Hematopoietic multipotent progenitor cell treated with erythropoietin and hydrocortisone succinate and interleukin-3 and kit ligand, for 8 days (in vitro differentiated cells): ENCODE measurements around the gene HOXC10.

Source experiments
- DNase-seq: peaks from one replicate; pipeline ENCODE4 v3.0.0-alpha.2; 2015

HOXC10 gene

DNA sequence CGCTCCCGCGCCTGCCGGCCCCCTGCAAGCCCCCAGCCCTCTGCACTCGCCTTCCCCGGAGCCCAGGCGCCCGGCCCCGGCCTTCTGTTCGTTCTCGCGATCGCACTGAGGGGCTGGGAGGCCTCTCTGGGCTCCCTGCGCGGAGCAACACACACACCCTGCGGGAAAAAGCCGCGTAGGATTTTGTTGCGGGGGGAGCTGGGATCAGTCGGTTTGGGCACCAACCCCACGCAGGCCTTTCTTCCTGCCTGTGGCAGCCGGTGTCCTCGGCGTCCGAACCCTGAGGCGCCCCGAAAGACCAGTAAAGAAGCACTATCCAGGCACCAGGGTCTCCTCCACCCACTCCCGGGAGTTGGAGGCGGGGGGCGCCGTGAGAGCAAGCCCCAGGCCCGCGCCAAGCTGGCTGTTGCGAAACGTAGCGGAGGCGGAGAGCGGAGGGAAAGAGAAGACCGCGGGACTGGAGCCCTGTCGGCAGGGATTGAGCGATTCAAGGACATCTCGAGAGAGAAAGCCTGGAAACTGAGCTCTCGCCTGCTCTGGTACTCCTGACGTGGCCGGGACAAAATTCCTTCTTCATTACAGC, 46.0 kb downstream of the HOXC10 start:
- DNase-seq, result no peak

DNA sequence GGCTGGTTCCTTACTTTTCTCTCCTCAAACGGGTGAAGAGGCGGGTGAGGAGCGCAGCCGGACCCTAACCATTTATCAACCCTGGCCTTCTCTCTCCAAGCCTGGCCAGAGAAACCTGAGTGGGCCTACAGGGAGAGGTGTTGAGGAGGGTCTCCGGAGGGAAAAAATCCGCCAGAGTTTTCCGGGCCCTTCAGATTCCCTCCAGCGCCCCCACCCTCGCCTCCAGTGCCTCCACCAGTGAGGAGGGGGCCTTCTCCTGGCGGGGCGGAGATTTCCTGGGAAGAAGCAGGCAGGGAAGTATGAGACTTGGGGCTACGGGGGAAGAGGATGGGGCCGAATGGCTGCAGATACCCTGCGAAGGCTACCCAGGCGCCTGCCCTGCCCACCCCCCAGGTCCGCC, 46.5 kb downstream of the HOXC10 start:
- no peak for DNase-seq

- no peak for DNase-seq
Measured at GRCh38 chr12:54032086-54032619, 47.2 kb downstream of the HOXC10 start.

GRCh38 chr12:54032627-54033100, 47.7 kb downstream of the HOXC10 start, which contains the start of gene HOXC5:
HOXC5 (plus strand) TSS chr12:54033050; CDS start chr12:54033123, 73 bp downstream.
- DNase-seq, result peak; percentile 63

DNA sequence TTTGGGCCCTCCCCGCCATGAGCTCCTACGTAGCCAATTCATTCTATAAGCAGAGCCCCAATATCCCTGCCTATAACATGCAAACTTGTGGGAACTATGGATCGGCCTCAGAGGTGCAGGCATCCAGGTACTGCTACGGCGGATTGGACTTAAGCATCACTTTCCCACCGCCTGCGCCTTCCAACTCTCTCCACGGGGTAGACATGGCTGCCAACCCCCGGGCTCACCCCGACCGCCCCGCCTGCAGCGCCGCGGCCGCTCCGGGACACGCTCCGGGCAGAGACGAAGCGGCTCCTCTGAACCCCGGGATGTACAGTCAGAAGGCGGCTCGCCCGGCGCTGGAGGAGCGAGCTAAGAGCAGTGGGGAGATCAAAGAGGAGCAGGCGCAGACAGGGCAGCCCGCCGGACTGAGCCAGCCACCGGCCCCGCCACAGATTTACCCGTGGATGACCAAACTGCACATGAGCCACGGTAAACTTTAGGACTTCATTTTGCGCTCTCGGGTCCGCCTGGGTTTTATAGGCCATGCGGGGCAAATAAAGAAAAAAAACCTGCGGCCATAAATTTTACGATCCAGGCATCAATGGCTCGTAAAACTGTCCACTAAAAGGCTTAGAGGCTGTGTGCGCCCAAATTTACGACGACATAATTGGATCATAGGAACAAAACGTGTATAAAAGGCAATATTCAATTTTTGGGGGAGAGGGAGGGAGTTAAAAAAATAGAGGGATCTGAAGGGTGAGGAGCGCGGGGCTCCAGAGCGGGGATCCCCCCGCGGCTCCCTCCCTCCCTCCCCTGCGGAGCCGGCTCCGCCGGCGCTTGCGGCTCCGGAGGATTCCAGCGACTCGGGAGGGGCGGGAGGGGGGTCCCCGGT, 48.4 kb downstream of the HOXC10 start:
- DNase-seq, result no peak

GRCh38 chr12:54033980-54034784, 49.2 kb downstream of the HOXC10 start:
- DNase-seq, result no peak

DNA sequence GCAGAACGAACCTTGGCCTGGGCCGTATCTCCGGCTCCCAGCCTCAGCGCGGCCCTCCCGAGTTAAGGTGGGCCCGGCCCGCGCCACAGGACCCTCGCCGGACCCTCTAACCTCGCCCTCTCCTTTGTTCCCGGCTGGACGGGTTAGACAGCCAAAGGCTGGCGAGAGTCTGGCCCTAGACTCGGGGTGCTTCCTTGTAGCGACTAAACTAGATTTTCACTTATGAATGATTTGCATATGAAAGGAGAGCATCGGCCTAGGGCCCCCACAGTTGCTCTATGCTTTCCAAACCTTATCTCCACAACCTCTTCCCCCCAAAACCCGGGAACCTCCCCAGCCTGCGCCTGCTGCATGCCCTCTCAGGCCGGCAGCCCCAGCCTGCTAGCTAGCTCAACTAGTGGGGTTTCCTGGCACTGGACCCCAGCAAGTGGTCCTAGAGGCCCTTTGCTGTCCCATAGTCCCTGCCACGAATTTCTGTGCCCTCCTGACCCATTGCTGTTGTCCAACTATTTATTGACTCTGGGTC, 49.9 kb downstream of the HOXC10 start:
- no peak for DNase-seq

DNA sequence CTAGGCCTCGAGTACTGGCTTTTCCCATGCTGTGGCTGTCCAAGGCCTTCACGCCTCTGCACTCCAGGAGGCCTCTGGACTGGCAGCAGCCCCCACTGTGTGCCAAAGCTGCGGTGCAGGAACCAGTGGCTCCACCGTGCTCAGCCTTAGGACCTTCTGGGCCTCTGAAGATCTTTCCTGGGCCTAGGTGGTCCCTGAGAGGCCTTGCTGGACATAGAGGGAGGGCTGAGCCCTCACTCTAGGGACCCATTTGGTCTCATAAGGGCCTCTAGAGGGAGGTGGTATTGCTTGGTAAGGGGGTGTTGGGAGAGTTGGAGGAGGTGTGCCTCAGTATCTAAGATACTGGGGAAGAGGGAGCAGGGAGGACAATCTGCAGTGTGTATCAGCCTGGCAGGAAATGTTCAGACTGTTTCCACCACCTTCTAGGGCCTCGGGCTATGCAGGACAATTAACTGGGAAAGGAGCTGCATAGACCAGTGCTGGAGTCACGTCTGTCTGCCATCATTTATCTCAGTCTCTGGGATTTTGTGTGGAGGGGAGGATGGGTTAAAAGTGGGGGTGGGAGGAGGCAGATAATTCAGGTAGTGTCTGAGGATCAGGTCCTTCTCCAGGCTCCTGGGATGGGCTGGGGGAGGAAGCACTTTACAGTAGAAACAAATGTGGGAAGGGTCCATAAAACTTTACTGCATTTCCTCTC, 50.8 kb downstream of the HOXC10 start:
- DNase-seq, result no peak

- DNase-seq, result no peak
Measured at GRCh38 chr12:54036620-54037359, 51.8 kb downstream of the HOXC10 start.

DNA sequence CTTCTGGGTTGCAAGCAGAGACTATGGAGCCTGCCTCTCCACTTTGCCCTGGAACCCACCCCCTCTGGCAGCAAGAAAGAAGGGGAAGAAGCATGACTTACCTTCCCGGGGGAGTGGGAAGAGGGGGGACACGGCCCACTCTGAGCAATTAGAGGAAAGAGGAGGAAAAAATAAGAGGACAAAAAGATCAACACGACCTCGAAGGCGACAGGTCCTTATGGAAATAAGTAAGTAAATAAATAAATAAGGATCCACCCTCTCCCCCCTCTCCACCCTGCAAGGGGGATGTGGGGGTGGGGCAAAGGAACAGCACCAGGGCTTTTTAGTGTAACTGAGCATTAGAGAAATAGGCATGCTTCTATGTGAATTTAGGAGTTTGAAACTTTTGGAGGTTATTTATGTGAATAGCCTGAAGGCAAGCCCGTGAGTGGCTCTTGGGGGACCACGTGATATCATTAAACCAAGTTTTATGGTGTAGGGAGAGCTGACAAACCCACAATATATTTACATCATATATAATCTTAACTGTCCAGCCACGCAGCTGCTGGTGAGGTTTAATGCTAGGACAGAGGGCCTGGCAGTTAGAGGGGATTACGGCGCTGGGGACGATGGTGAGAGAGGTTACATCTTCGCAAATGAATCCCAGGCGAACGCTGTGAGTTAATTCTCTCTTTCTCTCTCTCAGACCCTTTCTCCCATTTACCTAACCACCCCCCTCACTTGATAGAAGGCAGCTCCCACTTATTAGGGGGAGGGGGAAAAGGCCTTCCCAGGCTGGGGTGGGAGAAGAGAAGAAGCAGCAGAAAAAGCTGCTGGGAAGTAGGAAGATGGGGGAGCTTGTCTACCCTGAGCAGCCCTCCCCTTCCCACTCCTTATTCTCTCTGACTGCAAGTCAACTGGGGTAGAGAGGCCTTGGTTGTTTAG, 52.7 kb downstream of the HOXC10 start:
- no peak for DNase-seq

DNA sequence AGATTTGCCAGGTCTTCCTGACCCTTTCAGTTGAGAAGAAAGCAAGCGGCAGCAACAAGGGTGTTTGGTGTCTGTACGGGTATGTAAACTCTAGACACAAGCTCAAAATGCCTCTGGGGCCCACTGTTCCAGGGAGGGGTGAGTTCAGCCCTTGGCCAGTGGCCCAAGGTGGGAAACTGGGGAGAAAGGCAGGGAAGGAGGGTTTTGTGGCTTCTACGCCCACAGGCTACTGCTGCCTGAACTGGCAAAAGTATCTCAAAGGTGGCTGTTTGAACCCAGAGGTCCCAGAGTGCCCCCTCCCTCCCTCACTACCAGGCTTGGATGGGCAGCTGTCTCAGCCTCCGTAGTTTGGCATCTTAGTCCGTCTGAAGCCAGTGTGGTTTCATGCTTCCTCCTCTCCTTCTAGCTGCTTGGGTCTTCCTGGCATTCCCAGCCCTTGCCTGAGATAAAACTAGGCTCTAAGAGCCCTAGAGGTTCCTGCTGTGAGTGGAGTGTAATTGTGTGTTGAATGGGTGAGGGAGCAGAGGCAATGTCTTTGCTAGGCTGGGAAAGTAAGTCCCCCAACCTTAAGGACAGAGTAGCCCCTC, 53.4 kb downstream of the HOXC10 start:
- DNase-seq, result no peak

GRCh38 chr12:54038871-54039414, 54.0 kb downstream of the HOXC10 start:
- DNase-seq, result no peak

DNA sequence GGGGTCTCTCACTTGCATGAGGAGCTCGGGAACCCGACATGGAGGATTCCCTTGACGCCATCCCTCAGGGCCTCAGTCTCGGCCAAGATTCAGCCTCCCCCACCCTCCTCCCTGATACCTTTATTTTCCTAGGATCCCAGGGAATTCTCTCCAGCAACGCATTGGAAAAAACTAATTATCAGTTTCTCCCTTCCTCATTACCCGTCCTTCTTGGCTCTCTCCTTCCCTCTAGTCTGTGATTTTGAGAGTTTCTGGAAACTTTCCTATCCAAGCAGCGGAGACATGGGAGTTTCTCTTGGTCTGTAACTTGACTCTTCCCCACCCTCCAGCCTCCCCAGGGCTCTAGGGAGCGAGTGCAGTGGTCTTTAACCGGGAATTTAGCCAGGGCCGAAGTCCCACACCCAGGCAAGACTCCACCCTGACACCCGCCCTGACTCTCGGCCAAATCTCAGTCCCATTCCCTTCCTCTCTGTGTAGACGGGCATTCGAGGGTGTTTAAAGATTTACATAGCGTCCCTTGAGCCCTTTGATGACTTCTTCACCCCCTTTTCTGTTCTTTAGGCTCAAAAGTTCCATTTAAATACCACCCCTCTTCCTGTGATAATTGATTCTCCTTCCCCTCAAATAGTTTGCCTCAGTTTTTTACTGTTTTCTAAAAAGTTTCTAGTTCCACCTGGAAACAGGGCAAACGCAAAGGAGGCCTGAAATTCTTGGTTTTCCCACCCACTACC, 54.6 kb downstream of the HOXC10 start:
- DNase-seq, result no peak
